ENCODE results near the gene CCL7. TPM values are rescaled to one million over a fixed set of nuclear protein-coding genes. Genes with fewer than 3 reads are reported as not detected.

Gene CCL7
- total and polyA plus RNA-seq, 2 of the 4 experiments (the other 2 are of a cell fraction), result 0.18 to 0.58 TPM

- H3K27ac ChIP-seq (ENCODE audit: insufficient read depth, low read length), result no peak overlapping the region
- peaks cover 15% of the 10 kb centered on the region for H3K4me1 ChIP-seq (ENCODE audit: control insufficient read depth, insufficient read depth, low read length)
- no peak overlapping the region for H3K14ac ChIP-seq (replicated peaks; ENCODE audit: low read depth, low read length)
- no peaks in the 10 kb centered on the region for H3K9me3 ChIP-seq (ENCODE audit: control insufficient read depth, insufficient read depth, low read length)
- no peak overlapping the region for H3K56ac ChIP-seq (ENCODE audit: extremely low read depth, insufficient read depth, low read length)
- TF ChIP-seq SMC3 (IDR thresholded peaks at IDR 0.05; ENCODE audit: low read depth, low read length) (no peak), BHLHE40 (IDR thresholded peaks at IDR 0.05; ENCODE audit: low read depth, low read length) (no peak), MAFK (IDR thresholded peaks at IDR 0.05; ENCODE audit: low read depth, low read length) (no peak), MAZ (IDR thresholded peaks at IDR 0.05; ENCODE audit: borderline replicate concordance, low read depth, low read length) (no peak), RAD21 (IDR thresholded peaks at IDR 0.05; ENCODE audit: low read length) (no peak), NFE2L2 (IDR thresholded peaks at IDR 0.05; ENCODE audit: low read depth, low read length) (no peak), CHD1 (IDR thresholded peaks at IDR 0.05; ENCODE audit: low read depth, low read length) (no peak), MXI1 (IDR thresholded peaks at IDR 0.05; ENCODE audit: borderline replicate concordance, low read depth, low read length) (no peak), FOS (IDR thresholded peaks at IDR 0.05; ENCODE audit: low read depth, low read length) (no peak), RCOR1 (IDR thresholded peaks at IDR 0.05; ENCODE audit: insufficient replicate concordance, low read length) (no peak), POLR2A (IDR thresholded peaks at IDR 0.05; ENCODE audit: low read depth, low read length) (no peak), CEBPB (IDR thresholded peaks at IDR 0.05; ENCODE audit: low read depth, low read length) (no peak), RFX5 (IDR thresholded peaks at IDR 0.05; ENCODE audit: low read depth, low read length) (no peak), USF2 (IDR thresholded peaks at IDR 0.05; ENCODE audit: low read depth, low read length) (no peak)
- TF ChIP-seq, protein P1, sequence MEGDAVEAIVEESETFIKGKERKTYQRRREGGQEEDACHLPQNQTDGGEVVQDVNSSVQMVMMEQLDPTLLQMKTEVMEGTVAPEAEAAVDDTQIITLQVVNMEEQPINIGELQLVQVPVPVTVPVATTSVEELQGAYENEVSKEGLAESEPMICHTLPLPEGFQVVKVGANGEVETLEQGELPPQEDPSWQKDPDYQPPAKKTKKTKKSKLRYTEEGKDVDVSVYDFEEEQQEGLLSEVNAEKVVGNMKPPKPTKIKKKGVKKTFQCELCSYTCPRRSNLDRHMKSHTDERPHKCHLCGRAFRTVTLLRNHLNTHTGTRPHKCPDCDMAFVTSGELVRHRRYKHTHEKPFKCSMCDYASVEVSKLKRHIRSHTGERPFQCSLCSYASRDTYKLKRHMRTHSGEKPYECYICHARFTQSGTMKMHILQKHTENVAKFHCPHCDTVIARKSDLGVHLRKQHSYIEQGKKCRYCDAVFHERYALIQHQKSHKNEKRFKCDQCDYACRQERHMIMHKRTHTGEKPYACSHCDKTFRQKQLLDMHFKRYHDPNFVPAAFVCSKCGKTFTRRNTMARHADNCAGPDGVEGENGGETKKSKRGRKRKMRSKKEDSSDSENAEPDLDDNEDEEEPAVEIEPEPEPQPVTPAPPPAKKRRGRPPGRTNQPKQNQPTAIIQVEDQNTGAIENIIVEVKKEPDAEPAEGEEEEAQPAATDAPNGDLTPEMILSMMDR (conservative IDR thresholded peaks at IDR 0.05; ENCODE audit: low read depth, low read length), result no peak
- TF ChIP-seq, protein P2, sequence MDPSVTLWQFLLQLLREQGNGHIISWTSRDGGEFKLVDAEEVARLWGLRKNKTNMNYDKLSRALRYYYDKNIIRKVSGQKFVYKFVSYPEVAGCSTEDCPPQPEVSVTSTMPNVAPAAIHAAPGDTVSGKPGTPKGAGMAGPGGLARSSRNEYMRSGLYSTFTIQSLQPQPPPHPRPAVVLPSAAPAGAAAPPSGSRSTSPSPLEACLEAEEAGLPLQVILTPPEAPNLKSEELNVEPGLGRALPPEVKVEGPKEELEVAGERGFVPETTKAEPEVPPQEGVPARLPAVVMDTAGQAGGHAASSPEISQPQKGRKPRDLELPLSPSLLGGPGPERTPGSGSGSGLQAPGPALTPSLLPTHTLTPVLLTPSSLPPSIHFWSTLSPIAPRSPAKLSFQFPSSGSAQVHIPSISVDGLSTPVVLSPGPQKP (IDR thresholded peaks at IDR 0.05; ENCODE audit: borderline replicate concordance, low read depth, low read length), result no peak
- no peak overlapping the region for H3K4me3 ChIP-seq (ENCODE audit: insufficient read depth, low read depth, low read length)
- 100% methylated on average over 1 of the region's 4 CpGs; no CpG with 5 or more reads in 1 of the 2 experiments for WGBS, 2 experiments (ENCODE audit: extremely low coverage in 2 of 2, insufficient read length in 1 of 2)
- H4K5ac ChIP-seq (ENCODE audit: low read depth, low read length), result no peak overlapping the region
- no peak overlapping the region for H4K91ac ChIP-seq (ENCODE audit: insufficient read depth, low read depth, low read length)
- no peak overlapping the region for H3K4me2 ChIP-seq (ENCODE audit: low read depth, low read length)
- intact Hi-C loops (cut with micrococcal nuclease), result no loop called here
- no peaks in the 10 kb centered on the region for H4K20me1 ChIP-seq (ENCODE audit: insufficient read depth, low read length)
- DNase-seq (no peak), ATAC-seq (ENCODE audit: low read depth) (no peak)
- no peak overlapping the region for H2BK20ac ChIP-seq (ENCODE audit: low read depth, low read length)
- dilution Hi-C loops (cut with HindIII; ENCODE audit: low sequenced_read_pairs, unreplicated experiment), result no loop called here
- H3K9me1 ChIP-seq (ENCODE audit: insufficient read depth, low read length), result peaks cover 6% of the 10 kb centered on the region; the same call in 1 of the 2 replicates
- no peaks in the 10 kb centered on the region for H3K36me3 ChIP-seq (ENCODE audit: control insufficient read depth, insufficient read depth, low read length)
- in situ Hi-C loops (cut with MboI; ENCODE audit: low sequenced_read_pairs), result loop anchor here (5.0 kb wide), 3 partner anchors 52 to 103 kb away; partner anchors contain the start of gene CCL13
- H2AK9ac ChIP-seq (replicated peaks; ENCODE audit: low read depth, low read length, poor library complexity), result no peak overlapping the region
- H3K23ac ChIP-seq (ENCODE audit: low read depth, low read length), result no peak overlapping the region
- H3K18ac ChIP-seq (ENCODE audit: low read depth, low read length), result no peak overlapping the region
- H2AFZ ChIP-seq (replicated peaks; ENCODE audit: low read length, poor library complexity), result no peak overlapping the region
- H3K9ac ChIP-seq (ENCODE audit: low read depth, low read length), result no peak overlapping the region
- no peak overlapping the region for H3K4ac ChIP-seq (ENCODE audit: low read depth, low read length)
- no peak overlapping the region; the same call in 2 of the 3 replicates for H2BK15ac ChIP-seq (ENCODE audit: low read depth, low read length)
- H3K79me1 ChIP-seq (ENCODE audit: low read depth in 1 of 2, low read length in 2 of 2), result no peaks in the 10 kb centered on the region
- H2BK5ac ChIP-seq (ENCODE audit: low read depth, low read length, poor library complexity, severe bottlenecking), result no peak overlapping the region
- no peak overlapping the region for H4K8ac ChIP-seq (ENCODE audit: low read depth in 2 of 2, low read length in 2 of 2)
- H2BK120ac ChIP-seq (ENCODE audit: low read depth, low read length), result no peak overlapping the region
- H2AK5ac ChIP-seq (ENCODE audit: low read depth, low read length), result 0 out of 2 replicates have a peak overlapping the region, but pooled peaks have one; percentile 17
- CTCF ChIA-PET, result interaction anchor here (0.7 to 1.6 kb wide), 4 partner anchors 49 to 106 kb away, joined by 3 to 7 read pairs (median 4); no protein-coding TSS in a partner anchor
- H3K27me3 ChIP-seq (ENCODE audit: control insufficient read depth, insufficient read depth, low read length), result no peaks in the 10 kb centered on the region
- POLR2A ChIA-PET (ENCODE audit: unreplicated experiment), result no interaction called here
- no TSS peak for BruUV-seq (replicated peaks)
These were observed 35.0 kb downstream of the CCL7 start for GRCh38 chr17:34305061-34305460.
